Measurements from ENCODE around the gene TRIM65. TPM values are rescaled to one million over a fixed set of nuclear protein-coding genes. Genes with fewer than 3 reads are reported as not detected.

The TRIM65 gene
- total RNA-seq, 1 donor: 22.5 TPM

DNA sequence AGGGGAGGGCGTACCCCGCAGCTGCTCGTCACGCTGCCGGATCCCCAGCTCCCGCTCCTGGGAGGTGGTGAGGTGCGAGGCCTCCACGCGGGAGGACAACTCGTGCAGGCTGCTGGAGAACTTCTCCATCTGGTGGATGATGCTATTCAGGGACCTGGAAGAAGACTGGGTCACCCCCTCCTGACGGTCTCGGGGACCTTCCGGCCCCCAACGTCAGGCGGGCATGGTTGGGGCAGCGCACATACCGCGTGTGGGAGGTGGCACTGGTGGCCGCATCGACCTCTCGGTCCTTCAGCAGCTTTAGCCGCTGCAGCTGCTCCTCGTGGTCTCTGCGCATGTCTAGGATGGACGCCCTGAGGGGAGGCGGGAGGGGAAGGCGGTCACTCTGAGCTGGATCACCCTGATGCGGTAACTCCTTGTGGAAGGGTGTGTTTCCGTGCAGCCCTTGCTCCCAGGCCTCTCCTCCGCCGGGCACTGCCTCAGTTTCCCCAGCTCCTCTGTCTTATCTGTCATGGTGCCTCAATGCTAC, 21.2 kb upstream of the TRIM65 start:
- TF ChIP-seq, protein P1, sequence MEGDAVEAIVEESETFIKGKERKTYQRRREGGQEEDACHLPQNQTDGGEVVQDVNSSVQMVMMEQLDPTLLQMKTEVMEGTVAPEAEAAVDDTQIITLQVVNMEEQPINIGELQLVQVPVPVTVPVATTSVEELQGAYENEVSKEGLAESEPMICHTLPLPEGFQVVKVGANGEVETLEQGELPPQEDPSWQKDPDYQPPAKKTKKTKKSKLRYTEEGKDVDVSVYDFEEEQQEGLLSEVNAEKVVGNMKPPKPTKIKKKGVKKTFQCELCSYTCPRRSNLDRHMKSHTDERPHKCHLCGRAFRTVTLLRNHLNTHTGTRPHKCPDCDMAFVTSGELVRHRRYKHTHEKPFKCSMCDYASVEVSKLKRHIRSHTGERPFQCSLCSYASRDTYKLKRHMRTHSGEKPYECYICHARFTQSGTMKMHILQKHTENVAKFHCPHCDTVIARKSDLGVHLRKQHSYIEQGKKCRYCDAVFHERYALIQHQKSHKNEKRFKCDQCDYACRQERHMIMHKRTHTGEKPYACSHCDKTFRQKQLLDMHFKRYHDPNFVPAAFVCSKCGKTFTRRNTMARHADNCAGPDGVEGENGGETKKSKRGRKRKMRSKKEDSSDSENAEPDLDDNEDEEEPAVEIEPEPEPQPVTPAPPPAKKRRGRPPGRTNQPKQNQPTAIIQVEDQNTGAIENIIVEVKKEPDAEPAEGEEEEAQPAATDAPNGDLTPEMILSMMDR (IDR thresholded peaks at IDR 0.05; ENCODE audit: insufficient read depth, low read depth, low read length): no peak
- no peak for DNase-seq (ENCODE audit: low read depth)
- H3K4me3 ChIP-seq (ENCODE audit: low read depth, low read length): no peak overlapping the region

DNA sequence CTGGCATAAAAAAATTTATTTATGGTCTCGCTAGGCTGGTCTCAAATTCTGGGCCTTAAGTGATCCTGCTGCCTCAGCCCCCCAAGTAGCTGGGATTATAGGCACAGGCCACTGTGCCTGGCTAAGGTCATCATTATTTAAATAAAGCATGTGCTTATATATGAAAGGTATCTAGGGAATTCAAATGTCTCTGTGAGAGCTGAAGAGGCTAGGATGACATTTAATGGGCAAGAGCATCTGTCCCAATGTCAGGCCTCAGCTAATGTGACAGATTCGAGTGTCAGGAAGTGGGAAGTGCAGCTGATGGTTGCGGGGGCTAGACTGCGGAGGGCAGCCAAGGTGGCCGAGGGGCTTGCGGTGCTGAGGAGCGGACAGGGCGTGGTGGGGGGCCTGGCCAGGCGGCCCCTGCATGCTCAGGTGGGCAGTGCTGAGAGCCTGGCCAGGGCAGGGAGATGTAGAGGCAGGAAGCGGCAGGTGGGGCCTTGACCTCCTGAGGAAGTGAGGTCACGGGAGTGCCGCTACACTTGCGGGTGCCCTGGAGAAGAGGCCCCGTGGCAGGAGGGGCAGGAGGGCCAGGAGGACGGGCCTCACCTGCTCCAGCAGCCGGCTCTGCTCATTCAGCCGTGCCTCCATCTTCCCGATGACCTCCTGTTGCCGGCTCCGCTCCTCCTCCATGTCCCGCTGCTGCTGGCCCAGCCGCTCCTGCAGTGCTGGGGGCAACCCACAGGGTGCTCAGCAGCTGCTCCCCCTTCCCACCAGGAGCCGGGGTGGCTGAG, 20.6 kb upstream of the TRIM65 start:
- no peak overlapping the region for H3K4me3 ChIP-seq (ENCODE audit: low read depth, low read length)
- no peak for DNase-seq (ENCODE audit: low read depth)
- TF ChIP-seq, protein P1 (IDR thresholded peaks at IDR 0.05; ENCODE audit: insufficient read depth, low read depth, low read length): no peak

DNA sequence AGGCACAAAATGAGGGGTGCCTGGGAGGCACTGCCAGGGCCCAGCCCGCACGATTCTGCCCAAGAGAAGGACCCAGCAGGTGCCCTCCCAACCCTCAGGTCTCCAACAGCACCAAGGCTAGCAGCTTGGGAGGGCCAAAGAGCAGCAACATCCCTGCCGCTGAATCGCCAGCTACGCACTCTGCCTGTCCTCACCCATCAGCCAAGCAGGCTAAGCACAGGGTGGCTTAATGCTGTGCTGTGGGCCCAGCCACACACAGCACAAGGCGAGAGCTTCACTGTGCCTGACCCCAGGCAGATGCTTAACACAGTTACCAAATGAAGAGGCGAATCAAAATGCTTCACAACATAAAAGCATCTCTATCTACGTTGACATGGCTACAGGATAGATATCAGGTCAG, 18.5 kb upstream of the TRIM65 start:
- H3K4me3 ChIP-seq (ENCODE audit: low read depth, low read length): no peak overlapping the region
- DNase-seq (ENCODE audit: low read depth): no peak
- TF ChIP-seq, protein P1 (IDR thresholded peaks at IDR 0.05; ENCODE audit: insufficient read depth, low read depth, low read length): no peak

DNA sequence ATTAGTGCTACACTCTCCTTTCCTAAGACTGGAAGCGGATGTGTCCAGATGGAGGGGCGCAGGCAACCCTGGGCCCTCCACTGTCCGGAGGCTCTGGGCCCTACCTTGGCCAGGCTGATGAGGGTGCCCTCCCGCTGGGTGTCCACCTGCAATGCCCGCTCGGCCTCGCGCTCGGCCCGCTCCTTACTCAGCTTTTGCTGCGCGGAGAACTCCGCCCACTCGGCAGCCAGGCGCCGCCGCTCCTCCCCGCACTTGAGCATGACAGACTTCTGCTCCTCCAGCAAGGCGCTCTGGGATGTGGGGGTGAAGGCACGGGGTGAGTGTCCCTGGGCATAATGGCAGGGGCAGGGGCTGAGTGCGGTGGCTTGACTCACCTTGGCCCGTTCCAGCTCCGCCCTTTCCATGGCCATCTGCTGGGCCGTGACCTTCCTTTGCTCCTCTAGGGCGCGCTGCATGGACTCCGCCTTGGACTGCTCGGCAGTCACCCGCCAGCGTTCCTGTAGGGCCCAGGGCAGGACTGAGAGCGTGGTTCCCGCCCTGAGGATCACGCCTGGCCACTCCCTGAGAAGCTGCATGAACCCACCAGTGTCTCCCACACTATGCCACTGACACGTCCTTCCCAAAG, 18.0 kb upstream of the TRIM65 start:
- TF ChIP-seq, protein P1 (IDR thresholded peaks at IDR 0.05; ENCODE audit: insufficient read depth, low read depth, low read length): no peak
- no peak overlapping the region for H3K4me3 ChIP-seq (ENCODE audit: low read depth, low read length)
- DNase-seq (ENCODE audit: low read depth): no peak

DNA sequence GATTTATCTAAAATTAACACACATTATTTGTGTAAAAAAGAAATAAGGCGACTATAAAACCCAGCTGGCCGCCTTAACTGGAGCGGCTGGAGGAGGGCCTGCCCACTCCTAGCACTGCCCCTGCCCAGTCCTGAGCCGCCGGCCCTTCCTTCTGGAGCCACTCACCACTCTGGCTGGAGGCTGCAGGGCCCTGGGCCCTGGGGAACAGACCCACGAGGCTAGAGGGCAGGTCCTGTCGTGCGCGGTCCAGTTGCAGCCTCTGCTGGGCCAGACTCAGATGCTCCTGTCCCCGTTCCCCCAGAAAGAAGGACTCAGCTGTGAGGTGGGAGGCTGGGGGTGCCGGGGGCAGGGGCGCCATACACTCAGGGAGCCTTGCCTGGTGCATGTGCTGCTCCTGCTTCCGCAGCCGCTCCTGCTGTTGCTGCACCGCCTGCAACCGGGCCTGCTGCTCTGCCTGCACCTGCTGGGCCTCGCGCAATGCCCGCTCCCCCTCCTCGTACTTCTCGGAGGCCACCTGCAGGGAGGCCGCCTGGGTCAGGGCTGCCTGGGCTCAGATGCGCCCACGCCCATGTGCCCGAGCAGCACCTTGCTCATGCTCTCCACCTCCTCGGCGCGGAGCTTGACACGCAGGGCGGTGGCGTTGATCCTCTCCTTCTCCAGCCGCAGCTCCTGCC, 16.9 kb upstream of the TRIM65 start:
- H3K4me3 ChIP-seq (ENCODE audit: low read depth, low read length): no peak overlapping the region
- DNase-seq (ENCODE audit: low read depth): no peak
- TF ChIP-seq, protein P1 (IDR thresholded peaks at IDR 0.05; ENCODE audit: insufficient read depth, low read depth, low read length): no peak

DNA sequence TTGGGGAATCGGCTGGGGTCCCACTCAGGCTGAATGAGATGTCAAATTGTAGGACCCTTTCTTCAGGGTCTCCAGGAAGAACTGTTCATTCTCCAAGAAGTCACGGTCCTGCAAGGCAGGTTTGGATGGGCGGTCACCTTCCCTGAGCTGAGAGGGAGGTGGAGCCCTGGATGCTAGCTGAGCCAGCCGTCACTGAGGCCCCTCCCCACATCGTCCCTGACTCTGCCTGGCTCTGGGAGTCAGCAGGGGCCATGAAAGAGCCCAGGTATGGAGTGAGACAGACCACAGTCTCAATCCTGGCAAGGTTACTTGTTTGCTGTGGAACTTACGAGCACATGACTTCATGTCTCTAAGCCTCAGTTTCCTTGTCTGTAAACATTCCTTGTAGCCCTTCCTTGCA, 13.9 kb upstream of the TRIM65 start:
- no peak for DNase-seq (ENCODE audit: low read depth)
- no peak overlapping the region for H3K4me3 ChIP-seq (ENCODE audit: low read depth, low read length)
- TF ChIP-seq, protein P1 (IDR thresholded peaks at IDR 0.05; ENCODE audit: insufficient read depth, low read depth, low read length): no peak
